Measurements from ENCODE around the gene KRT83. TPM values are rescaled to one million over a fixed set of nuclear protein-coding genes. Genes with fewer than 3 reads are reported as not detected.
A peak's percentile ranks its signal among the peaks of the same experiment; 100 is the strongest.
"Not testable (repeated sequence)": the region's sequence is repeated elsewhere in the genome, so short reads cannot be mapped to it uniquely, and the experiment has no call there.

KRT83 gene
- total RNA-seq, 1 experiment from 2014 or later = 12.2 TPM

- intact Hi-C loops (cut with micrococcal nuclease) = no loop called here
- no peak for TF ChIP-seq CTCF (IDR thresholded peaks at IDR 0.05; ENCODE audit: unreplicated experiment)
- no peaks in the 10 kb centered on the region for H3K36me3 Mint-ChIP-seq (ENCODE audit: insufficient read depth, unreplicated experiment)
Observed at GRCh38 chr12:52316701-52317100, 4.5 kb downstream of the KRT83 start.

DNA sequence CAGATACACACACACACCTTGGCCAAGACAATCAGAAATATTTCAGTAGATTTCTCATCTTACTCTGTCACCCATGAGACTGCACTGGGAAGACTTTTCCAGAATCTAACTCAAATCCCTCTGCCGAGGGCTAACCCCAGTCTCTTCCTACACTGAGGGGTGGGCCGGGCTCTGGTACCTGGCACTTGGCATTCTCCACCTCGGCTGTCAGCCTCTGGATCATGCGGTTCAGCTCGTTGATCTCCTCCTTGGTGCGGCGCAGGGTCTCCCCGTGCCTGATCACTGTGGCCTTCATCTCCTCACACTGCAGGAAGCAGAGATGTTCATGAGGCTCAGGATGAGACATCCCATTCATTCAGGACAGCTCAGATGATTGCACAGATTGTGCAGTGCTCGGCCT, 4.9 kb downstream of the KRT83 start:
- ChIA-PET POLR2A (no interaction called here), CTCF (interaction anchor here (2.2 kb wide), 1 partner anchor 11 kb away, joined by 8 read pairs; no protein-coding TSS in a partner anchor)
- no peak overlapping the region for H3K27ac Mint-ChIP-seq (ENCODE audit: low read depth, unreplicated experiment)
- no peak overlapping the region for H3K4me3 Mint-ChIP-seq (ENCODE audit: unreplicated experiment)
- no TSS peak for BruUV-seq (replicated peaks)
- peaks cover 13% of the 10 kb centered on the region for H3K27me3 Mint-ChIP-seq (ENCODE audit: insufficient read depth, unreplicated experiment)
- intact Hi-C loops (cut with micrococcal nuclease) = no loop called here
- H3K36me3 Mint-ChIP-seq (ENCODE audit: insufficient read depth, unreplicated experiment) = no peaks in the 10 kb centered on the region
- no peak for DNase-seq (ENCODE audit: unreplicated experiment)
- TF ChIP-seq CTCF (IDR thresholded peaks at IDR 0.05; ENCODE audit: unreplicated experiment) = no peak
- no peaks in the 10 kb centered on the region for H3K4me1 Mint-ChIP-seq (ENCODE audit: insufficient read depth, unreplicated experiment)
- H3K9me3 Mint-ChIP-seq (ENCODE audit: unreplicated experiment) = no peaks in the 10 kb centered on the region

More at GRCh38 chr12:52316701-52317100, 4.5 kb downstream of the KRT83 start:
- ChIA-PET CTCF (no interaction called here), POLR2A (interaction anchor here (0.7 kb wide), 1 partner anchor 170 kb away, joined by 5 read pairs; no protein-coding TSS in a partner anchor)
- no peak for DNase-seq (ENCODE audit: unreplicated experiment)
- no peak overlapping the region for H3K4me3 Mint-ChIP-seq (ENCODE audit: unreplicated experiment)
- H3K27me3 Mint-ChIP-seq (ENCODE audit: insufficient read depth, unreplicated experiment) = peaks cover 13% of the 10 kb centered on the region
- H3K4me1 Mint-ChIP-seq (ENCODE audit: insufficient read depth, unreplicated experiment) = no peaks in the 10 kb centered on the region
- BruUV-seq (replicated peaks) = no TSS peak
- H3K9me3 Mint-ChIP-seq (ENCODE audit: unreplicated experiment) = no peaks in the 10 kb centered on the region
- no peak overlapping the region for H3K27ac Mint-ChIP-seq (ENCODE audit: low read depth, unreplicated experiment)

DNA sequence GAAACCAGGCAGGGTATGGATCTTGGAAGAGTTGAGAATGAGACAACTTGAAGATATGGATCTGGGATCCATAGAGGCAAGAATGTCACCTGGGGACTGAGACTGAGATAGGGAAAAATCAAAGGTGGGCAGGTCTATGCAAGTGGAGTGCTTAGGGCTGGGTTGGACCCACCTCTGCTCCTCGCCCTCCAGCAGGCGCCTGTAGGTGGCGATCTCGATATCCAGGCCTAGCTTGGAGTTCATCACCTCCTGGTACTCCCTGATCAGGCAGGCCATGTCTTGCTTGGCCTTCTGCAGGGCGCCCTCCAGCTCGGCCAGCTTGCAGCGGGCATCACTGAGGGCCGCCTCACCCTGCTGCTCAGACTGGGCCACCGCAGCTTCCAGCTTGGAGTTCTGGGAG, 5.5 kb downstream of the KRT83 start:
- H3K4me1 Mint-ChIP-seq (ENCODE audit: insufficient read depth, unreplicated experiment); intact Hi-C loops (cut with micrococcal nuclease); H3K9me3 Mint-ChIP-seq (ENCODE audit: unreplicated experiment); H3K36me3 Mint-ChIP-seq (ENCODE audit: insufficient read depth, unreplicated experiment); H3K27ac Mint-ChIP-seq (ENCODE audit: low read depth, unreplicated experiment); H3K4me3 Mint-ChIP-seq (ENCODE audit: unreplicated experiment); BruUV-seq (replicated peaks): not testable (repeated sequence)
- ChIA-PET POLR2A (interaction anchor here (0.8 kb wide), 1 partner anchor 43 kb away, joined by 3 read pairs; no protein-coding TSS in a partner anchor), CTCF (interaction anchor here (0.5 to 2.2 kb wide), 4 partner anchors 10 to 89 kb away, joined by 3 to 8 read pairs (median 3); no protein-coding TSS in a partner anchor)
- peak; percentile 56 for DNase-seq (ENCODE audit: unreplicated experiment)
- H3K27me3 Mint-ChIP-seq (ENCODE audit: insufficient read depth, unreplicated experiment) = peaks cover 13% of the 10 kb centered on the region

GRCh38 chr12:52314511-52314910, 6.7 kb downstream of the KRT83 start:
- BruUV-seq (replicated peaks) = no TSS peak
- intact Hi-C loops (cut with micrococcal nuclease) = no loop called here
- POLR2A ChIA-PET = no interaction called here
- Mint-ChIP-seq H3K9me3 (ENCODE audit: unreplicated experiment) (no peaks in the 10 kb centered on the region), H3K36me3 (ENCODE audit: insufficient read depth, unreplicated experiment) (no peaks in the 10 kb centered on the region), H3K4me3 (ENCODE audit: unreplicated experiment) (no peak overlapping the region), H3K4me1 (ENCODE audit: insufficient read depth, unreplicated experiment) (no peaks in the 10 kb centered on the region), H3K27me3 (ENCODE audit: insufficient read depth, unreplicated experiment) (peaks cover 13% of the 10 kb centered on the region), H3K27ac (ENCODE audit: low read depth, unreplicated experiment) (no peak overlapping the region)
- no peak for DNase-seq (ENCODE audit: unreplicated experiment)
- CTCF ChIA-PET = interaction anchor here (2.2 kb wide), 1 partner anchor 13 kb away, joined by 8 read pairs; no protein-coding TSS in a partner anchor
- TF ChIP-seq CTCF (IDR thresholded peaks at IDR 0.05; ENCODE audit: unreplicated experiment) = no peak

- no peak overlapping the region for H3K4me3 Mint-ChIP-seq (ENCODE audit: unreplicated experiment)
Observed at GRCh38 chr12:52313926-52314325, 7.3 kb downstream of the KRT83 start.

More at GRCh38 chr12:52313926-52314325, 7.3 kb downstream of the KRT83 start:
- ChIA-PET POLR2A (no interaction called here), CTCF (no interaction called here)
- Mint-ChIP-seq H3K27ac (ENCODE audit: low read depth, unreplicated experiment) (no peak overlapping the region), H3K4me1 (ENCODE audit: insufficient read depth, unreplicated experiment) (peaks cover under 1% of the 10 kb centered on the region), H3K36me3 (ENCODE audit: insufficient read depth, unreplicated experiment) (no peaks in the 10 kb centered on the region), H3K9me3 (ENCODE audit: unreplicated experiment) (no peaks in the 10 kb centered on the region), H3K27me3 (ENCODE audit: insufficient read depth, unreplicated experiment) (peaks cover 18% of the 10 kb centered on the region)
- intact Hi-C loops (cut with micrococcal nuclease) = no loop called here
- no TSS peak for BruUV-seq (replicated peaks)
- no peak for DNase-seq (ENCODE audit: unreplicated experiment)
- no peak for TF ChIP-seq CTCF (IDR thresholded peaks at IDR 0.05; ENCODE audit: unreplicated experiment)

Measured in MCF 10A (cell line).